RPMI8226 (cell line): ENCODE data around the gene ARHGEF10L.

Experiments
- DNase-seq: peaks from one replicate; pipeline ENCODE4 v3.0.0-alpha.2; 2015

ARHGEF10L gene

DNA sequence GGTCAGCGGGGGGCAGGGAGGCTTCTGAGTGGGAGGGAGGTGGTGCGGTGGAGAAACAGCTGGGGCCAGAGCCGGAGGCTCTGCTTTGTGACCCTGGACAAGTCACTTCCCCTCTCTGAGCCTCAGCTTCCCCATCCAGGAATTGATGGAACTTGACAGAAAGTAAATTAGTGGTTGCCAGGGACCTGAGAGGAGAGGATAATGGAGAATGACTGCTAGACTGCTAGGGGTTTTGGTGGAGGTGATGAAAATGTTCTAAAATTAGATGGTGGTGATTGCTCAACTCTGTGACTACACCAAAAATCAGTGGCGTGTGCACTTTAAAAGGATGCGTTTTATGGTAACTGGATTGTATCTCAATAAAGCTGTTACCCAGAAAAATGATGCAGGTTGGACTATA is 100.9 kb downstream of the ARHGEF10L start:
- no peak for DNase-seq

DNA sequence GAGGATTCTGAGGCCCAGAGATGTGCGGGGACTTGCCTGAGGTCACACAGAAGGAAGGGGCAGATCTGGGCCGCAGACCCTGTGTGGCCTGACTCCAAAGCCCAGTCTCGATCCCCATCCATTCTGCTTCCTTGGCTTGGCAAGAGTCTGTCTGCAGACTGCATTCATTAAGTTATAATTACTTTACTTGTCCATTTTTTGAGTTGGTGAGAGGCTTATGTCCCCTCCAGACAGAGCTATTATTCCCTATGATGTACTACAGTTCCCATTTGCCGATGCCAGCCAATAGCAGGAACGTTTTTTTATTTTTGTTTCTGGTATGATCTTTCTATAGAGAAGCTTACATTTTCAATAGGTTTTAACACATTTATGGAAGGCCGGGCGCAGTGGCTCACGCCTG is 101.5 kb downstream of the ARHGEF10L start:
- no peak for DNase-seq

DNA sequence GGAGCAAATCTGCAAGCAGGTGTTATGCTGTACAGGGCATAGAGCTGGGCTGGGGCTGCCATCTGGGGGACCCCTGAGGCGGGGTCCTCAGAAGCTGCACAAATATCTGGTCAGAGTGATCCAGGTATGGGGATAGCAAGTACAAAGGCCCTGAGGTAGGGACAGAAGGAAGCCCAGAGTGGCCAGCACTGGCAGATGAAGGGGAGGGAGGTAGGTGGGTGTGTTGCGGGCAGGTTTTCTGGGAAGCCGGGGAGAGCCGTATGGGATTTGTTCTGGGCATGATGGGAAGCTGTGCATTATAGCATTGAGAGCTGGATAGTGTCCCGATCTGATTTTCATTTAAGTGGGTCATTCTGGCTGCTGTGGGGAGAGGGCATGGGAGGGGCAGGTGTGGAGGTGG is 102.7 kb downstream of the ARHGEF10L start:
- DNase-seq = no peak

DNA sequence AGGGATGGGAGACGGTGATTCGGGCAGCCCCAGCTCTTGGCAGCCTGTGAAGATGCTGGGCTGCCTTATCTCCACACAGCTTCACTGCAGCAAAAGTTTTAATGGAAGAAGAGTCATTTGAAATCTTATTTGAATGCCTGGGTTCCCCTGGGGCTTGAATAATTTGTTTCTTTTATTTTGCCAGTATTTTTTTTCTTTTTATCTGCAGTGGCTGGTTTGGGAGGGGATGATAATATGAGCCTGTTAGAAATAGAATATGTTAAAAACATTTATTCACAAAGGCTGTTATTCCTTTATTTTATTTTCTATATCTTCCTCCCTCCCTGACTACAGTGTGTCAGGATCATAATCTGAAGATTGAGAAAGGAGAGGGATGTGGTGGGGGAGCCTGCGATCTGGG is 103.4 kb downstream of the ARHGEF10L start:
- DNase-seq = no peak

DNA sequence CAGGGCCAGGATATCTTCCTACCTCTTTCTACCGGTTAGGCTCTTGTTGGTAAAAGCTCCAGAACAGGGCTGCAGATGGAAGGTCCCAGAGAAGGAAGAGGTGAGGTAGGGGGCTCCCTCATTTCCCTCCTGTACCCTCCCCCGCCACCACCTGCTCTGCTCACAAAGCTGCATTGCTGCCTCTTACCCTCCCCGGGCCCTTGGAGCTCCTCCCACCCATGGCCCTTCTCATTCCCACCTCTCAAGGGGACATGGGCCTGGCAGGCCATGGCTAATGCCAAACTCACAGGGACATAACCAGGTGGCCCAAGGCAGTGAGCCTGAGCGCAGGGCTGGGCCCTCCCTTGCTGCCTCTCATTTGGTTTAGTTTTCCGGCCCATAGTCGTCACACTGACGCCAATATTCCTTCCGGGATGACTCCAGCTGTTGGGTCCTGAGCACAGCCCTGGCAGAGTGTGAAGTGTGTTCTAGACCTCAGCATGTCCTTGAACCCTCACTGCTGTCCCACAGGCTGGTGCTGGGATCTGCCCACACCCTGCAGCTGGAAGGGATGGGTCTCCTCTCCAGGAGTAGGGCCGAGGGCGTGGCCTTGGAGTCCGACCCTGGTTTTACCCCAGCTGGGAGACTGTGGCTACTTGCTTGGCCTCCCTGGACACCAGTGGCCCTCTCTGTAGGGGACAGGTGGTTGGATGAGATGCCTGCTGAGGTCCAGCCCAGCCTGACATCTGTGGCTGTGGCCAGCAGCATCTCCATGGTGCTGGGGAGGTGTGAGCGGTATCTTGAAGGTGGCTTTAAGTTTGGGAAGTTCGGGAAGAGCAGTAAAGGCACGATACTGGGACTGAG is 104.6 kb downstream of the ARHGEF10L start:
- no peak for DNase-seq

DNA sequence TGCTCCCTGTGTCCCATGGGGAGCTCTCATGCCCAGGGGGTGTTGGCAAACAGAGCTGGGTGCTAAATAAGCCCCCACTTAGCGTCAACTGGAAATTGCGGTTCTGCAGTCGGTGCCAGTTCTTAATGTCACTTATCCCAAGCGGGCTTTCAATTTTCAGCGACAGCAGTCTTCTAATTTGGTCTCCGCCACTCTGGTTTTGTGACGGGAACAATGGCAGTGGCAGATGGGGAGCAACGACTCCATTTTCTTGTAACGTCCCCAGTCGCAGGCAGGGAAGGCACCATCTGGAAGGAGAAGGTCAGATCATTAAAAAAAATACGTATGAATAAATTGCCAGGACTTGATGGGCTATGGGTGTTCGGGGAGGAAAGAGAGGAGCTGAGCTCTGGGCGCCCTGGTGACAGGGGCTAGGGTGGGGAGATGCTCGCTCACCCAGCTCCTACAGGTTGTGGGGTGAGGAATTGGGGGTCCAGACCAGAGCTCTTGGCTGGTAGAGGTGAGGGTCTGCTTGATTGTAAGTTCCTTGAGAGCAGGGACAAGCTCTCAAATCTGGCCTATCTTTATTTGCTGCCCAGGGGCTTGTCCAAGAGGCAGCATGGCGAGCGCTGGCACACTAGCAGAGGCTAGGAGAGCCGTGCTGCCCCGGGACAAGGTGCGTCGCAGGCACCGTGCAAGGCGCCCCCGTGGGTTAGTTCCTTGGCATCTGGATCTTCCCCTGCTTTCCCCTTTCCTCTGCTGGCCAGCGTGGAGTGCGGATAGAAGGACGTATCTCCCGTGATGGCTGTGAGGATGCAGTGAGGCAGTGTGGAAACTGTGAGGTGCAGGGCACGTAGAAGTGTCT is 105.8 kb downstream of the ARHGEF10L start:
- no peak for DNase-seq

DNA sequence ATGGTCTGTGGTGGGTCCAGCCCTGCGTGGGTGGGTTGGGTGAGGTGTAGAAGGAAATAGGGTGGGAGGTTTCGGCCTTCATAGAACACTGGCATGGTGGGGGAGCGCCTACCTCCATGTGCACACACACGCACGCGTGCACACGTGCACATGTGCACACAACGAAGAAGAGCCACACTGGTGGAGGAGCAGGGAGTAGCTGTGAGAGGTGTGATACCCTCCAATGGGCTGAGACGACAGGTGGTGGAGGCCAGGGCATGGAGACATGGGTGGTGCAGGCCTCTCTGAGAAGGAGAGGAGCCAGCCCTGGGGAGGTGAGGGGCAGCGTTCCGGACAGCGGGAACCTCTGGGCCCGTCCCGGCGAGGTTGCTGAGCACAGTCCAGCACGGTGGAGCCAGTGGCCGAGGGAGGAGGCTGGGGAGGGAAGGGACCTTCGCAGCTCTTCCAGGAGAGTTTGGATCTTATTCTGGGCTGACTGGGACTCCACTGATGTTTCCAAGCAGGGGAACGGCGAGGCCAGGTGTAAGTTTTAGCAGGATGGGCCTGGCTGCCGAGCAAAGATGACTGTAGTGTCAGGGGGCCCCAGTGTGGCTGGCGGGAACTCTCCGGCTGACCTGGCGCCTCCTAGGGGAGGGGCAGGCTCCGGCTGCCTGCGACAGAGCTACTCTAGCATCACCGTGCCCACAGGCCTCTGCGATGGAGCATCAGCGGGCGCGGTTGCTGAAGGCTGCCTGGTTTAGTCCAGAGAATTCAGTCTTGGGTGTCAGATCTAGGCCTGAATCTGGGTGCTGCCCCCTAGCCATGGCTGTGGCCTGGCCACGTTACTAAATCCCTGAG is 107.2 kb downstream of the ARHGEF10L start:
- no peak for DNase-seq

DNA sequence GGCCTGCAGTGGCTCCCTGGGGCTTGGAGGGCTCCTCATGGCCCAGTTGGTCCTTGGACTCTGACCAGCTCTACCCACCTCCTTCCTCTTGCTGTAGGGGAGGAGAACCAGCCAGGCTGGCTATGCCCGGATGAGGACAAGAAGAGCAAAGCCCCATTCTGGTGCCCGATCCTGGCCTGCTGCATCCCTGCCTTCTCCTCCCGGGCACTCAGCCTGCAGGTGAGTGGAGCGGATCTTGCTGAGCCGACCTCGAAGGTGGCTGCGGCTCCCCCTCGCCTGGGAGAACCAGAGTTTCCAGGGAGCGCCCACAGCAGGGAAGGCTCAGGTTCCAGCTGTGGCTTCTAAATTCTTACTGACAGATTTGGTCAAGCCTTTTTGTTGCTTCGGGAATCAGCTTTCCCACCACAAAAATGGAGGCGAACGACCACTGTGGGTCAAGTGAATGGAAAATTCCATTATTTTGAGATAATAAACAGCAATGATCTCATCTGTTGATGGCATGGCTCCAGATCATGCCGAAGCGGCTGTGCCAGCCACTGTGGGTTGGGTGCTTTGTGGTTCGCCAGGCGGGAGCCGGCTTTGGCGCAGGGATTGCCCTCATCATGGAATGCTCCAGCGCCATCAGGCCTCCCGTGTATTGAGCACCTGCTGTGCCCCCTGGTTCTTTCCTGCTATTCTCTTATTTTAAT is 109.1 kb downstream of the ARHGEF10L start:
- DNase-seq = no peak

DNA sequence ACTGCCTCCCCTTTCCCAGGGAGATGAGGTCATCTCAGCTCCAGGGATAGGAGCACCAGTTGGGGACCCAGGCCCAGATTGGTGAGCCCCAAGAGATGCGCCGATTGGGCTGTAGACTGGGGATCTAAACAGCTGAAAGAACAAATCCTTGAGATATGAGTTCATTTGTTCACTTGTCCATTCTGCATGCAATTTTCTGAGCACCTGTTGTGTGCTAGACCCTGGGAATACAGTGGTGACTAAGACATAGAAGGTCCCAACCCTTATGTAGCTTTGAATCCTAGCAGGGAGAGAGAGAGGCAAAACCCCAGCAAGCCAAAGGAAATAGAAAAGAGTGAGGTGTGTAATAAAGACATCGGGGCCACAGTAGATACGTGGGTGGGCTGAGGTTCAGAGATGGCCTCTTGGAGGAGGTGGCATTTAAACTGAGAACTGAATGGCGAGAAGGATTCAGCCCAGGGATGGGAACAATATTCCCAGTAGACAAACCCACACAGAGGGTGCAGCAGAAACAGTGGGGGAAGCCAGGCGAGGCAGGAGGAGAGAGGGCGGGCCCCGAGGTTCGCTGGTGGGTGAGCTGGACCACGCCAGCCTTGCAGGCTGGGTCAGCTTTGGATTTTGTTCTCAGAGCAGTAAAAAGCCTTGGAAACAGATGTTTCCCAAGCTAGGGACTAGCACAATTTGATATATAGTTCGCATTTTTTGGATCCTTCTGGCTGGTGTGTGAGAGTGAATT is 110.0 kb downstream of the ARHGEF10L start:
- no peak for DNase-seq

DNA sequence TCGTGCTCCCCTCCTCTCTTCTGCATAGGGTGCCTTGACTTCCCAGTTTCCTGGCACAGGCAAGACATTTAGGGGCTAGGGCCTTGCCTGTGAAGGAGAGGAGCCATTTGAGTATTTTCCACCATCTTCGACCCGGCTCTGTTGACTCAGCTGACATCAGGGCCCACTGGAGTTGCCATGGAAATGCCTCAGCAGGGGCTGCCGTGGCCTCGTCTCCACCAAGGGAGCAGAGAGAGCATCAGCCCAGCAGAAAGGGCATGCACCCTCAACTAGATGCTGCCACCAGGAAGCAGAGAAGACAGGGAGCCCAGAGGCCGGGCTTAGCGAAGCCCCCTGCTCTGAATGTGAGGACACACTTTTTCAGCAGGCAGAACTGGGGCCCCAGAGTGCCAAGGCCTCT is 113.8 kb downstream of the ARHGEF10L start:
- no peak for DNase-seq

DNA sequence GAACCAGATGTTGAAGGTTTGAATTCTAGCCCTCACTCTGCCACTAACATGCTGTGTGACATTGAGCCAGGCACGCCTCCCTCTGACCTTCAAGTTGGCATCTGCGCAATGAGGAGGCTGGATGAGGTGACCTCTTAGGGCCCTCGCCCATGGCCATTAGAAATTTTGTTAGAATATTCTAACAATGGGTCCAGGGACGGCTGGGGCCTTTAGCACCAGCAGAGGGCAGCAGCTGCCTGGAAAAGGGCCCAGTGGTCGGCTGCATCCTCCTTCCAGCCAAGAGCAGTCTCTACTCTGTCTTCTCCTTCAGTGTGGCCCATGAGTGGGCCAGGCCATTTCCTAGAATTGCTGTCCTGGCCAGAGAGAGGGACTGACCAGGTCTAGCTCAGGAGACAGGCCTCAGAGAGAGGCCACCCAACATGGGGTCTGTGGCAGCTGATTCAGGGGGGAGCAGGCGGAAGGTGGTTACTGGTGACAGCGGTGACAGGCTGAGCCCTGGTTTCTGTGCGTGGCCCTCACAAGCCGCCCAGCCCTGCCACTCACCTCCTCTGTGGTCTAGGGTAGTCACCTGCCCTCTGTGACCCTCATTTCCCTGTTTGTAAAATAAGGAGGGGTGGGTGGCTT is 114.3 kb downstream of the ARHGEF10L start:
- peak; percentile 71 for DNase-seq

DNA sequence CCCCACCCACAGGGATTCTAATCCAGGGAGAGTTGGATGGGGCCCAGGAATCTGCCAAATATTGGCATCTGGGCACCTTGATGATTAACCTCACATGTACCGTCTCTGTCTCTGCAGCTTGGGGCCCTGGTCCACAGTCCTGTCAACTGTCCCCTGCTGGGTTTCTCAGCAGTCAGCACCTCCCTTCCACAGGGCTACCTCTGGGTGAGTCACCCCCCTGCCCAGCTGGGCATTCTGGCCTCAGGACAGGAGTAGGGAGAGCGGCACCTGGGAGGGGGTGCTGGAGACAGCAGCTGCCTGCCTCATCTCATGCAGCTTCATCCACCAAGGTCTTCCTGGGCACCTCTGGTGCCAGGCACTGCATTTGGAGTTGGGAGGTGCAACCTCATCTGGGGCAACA is 115.0 kb downstream of the ARHGEF10L start:
- no peak for DNase-seq

DNA sequence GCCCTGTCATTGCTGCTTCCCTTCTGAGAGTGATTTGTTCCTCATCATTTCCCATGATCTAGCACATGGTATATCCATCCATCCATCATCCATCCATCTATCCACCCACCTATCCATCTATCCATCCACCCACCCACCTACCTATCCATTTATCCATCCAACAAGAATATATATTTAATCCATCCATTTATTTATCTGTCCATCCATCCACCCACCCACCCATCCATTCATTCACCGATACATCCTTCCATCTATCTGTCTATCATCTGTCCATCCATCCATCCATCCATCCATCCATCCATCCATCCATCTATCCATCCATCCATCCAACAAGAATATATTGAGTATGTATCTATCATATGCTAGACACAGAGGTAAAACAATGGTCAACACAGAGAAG is 115.7 kb downstream of the ARHGEF10L start:
- DNase-seq = no peak

DNA sequence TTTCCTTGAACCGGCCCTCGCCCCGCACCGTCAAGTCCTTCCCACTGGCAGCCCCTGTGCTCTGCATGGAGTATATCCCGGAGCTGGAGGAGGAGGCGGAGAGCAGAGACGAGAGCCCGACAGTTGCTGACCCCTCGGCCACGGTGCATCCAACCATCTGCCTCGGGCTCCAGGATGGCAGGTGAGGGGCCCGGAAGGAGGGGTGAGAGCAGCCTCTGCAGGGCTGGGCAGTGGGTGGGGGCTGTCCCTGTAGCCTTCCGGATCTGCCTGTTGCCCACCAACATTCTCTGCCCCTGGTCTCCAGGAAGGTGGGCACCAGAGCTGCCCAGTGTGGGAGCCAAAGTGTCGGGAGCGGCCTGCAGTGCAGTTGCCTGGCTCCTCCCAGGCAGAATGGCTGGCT is 116.4 kb downstream of the ARHGEF10L start:
- DNase-seq = no peak

DNA sequence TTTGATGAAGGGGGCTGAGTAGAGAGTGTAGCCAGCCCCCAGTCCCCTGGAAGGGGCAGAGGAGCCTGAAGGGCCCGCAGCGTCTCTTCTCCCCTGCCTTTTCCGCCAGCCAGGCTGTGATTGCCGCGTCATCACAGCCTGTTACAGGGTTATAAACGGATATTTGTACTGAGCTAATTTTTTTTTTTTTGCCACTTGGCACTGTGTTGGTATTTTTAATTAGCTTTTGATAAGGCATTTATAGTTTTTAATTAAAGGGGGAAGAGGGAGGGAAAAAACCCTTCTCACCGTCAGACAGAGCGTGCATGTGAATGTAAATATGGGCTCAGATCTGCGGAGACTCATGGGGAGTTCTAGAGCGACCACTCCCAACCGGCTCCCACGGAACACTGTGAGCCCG is 117.9 kb downstream of the ARHGEF10L start:
- no peak for DNase-seq

DNA sequence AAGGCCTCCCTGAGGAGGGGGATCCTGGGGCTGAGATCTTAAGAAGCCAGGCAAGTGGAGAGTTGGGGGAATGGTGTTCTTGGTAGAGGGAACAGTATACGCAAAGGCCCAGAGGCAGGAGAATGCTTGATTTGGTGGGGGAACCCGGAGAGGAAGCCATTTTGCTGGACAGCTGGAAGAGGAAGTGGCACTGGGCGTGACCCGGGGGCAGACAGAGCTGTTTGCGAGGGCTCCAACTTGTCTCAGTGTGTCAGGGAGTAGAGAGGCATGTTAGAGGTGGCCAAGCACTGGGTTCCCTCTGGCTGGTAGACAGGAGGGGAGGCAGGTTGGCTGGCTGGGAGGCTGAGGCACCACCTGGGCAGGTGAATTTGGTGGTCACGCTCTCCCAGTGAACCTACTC is 119.3 kb downstream of the ARHGEF10L start:
- no peak for DNase-seq

DNA sequence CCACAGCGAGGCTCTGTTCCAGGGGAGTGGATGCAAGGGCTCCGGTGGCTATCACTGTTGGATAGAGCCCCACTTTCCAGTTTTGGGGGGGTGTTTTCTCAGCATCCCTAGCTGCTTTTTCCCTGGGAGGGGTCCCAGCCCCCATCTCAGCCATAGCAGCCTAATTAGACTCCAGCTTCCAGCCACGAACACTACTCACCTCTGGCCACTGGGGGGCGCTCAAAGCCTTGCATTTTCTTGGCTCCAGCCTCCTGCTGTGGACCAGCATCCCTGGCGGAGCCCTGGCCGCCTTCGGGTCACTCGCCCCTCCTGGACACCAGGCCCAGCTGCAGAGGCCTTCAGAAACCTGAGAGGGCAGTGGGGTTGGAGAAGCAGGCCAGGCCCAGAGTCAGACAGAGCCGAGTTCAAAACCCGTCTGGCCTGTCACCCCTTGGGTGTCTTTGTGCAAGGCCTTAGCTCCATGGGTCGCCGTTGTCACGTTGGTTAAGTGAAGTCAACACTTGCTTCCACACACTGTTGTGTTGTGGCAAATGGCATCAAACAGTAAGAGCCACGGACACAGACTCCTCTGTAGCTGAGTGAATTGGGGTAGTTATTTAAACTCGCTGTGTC is 122.2 kb downstream of the ARHGEF10L start:
- peak; percentile 77 for DNase-seq

DNA sequence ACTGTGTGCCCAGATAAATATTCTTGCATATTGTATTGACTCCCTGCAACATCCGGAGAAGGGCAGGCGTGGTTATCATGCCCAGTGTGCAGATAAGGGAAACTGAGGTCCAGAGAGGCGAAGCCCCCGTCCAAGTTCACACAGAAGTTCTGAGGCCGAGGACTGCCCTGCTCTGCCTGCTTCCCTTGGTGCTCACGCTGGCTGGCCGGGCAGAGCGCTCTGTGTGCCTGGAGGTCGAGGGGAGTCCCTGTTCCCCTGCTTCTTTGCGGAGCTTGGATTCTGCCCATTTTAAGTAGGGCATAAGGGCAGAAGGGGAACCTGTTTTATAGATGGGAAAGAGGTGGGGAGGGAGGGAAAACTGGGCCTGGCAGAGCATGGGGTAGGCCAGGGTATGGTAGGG is 122.8 kb downstream of the ARHGEF10L start:
- no peak for DNase-seq

DNA sequence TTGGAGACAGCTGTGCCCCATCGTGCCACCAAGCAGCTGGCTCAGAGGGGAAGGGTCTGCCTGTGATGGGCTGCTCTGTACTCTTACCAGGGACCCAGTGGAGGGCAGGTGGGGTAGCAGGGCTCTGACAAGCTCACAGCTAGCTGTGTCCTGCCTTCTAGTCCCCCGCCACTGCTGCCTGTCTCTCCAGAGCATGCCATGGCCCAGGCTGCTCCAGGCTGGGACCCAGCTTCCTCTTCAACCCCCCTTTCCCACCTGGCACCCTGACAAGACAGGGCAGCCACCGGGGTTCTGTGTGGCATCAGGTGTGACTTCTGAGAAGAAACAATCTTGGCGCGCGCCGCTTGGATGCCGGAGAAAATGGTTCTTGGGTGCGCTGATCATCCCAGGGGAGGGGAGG is 123.3 kb downstream of the ARHGEF10L start:
- DNase-seq = no peak

DNA sequence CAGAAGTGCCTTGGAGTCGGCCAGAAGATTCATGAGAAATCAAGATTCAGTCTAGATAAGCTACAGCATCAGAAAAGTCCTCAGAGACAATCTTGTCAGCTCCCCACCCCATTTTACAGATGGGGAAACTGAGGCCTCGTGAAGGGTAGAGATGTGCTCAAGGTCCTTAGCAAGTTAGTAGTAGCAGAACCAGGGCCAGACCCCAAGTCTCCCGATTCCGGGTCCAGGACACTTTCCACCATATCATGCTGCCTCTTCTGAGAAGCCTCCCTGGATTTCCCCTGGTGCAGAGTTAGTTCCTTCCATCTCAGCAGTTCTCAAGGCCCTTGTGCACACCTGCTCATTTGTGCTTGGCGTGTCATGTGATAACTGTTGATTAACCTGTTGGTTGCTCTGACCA is 124.1 kb downstream of the ARHGEF10L start:
- no peak for DNase-seq

DNA sequence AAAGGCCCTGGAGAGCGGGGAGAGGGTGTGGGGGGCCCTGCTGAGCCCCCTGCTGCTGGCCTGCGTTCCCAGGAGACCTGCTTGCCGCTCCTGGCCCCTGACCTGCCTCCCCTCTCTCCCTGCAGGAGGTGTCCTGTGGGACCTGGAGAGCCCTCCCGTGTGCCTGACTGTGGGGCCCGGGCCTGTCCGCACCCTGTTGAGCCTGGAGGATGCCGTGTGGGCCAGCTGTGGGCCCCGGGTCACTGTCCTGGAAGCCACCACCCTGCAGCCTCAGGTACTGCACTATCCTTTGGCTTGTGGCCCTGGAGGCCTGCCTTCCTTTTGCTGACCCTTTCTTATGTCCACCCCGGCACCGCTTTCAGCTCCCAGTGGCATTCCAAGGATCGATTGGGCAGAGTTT is 124.8 kb downstream of the ARHGEF10L start:
- peak; percentile 16 for DNase-seq
